ENCODE data around the gene ZRANB3.
"Not testable (repeated sequence)": the region's sequence is repeated elsewhere in the genome, so short reads cannot be mapped to it uniquely, and the experiment has no call there.

DNA sequence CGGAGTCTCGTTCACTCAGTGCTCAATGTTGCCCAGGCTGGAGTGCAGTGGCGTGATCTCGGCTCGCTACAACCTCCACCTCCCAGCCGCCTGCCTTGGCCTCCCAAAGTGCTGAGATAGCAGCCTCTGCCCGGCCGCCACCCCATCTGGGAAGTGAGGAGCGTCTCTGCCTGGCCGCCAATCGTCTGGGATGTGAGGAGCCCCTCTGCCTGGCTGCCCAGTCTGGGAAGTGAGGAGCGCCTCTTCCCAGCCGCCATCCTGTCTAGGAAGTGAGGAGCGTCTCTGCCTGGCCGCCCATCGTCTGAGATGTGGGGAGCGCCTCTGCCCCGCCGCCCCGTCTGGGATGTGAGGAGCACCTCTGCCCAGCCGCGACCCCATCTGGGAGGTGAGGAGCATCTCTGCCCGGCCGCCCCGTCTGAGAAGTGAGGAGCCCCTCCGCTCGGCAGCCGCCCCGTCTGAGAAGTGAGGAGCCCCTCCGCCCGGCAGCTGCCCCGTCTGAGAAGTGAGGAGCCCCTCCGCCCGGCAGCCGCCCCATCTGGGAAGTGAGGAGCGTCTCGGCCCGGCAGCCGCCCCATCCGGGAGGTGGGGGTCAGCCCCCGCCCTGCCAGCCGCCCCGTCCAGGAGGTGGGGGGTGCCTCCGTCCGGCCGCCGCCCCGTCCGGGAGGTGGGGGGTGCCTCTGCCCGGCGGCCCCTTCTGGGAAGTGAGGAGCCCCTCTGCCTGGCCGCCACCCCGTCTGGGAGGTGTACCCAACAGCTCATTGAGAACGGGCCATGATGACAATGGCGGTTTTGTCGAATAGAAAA is 425.3 kb downstream of the ZRANB3 start:
- TF ChIP-seq, protein P1, sequence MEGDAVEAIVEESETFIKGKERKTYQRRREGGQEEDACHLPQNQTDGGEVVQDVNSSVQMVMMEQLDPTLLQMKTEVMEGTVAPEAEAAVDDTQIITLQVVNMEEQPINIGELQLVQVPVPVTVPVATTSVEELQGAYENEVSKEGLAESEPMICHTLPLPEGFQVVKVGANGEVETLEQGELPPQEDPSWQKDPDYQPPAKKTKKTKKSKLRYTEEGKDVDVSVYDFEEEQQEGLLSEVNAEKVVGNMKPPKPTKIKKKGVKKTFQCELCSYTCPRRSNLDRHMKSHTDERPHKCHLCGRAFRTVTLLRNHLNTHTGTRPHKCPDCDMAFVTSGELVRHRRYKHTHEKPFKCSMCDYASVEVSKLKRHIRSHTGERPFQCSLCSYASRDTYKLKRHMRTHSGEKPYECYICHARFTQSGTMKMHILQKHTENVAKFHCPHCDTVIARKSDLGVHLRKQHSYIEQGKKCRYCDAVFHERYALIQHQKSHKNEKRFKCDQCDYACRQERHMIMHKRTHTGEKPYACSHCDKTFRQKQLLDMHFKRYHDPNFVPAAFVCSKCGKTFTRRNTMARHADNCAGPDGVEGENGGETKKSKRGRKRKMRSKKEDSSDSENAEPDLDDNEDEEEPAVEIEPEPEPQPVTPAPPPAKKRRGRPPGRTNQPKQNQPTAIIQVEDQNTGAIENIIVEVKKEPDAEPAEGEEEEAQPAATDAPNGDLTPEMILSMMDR (IDR thresholded peaks at IDR 0.05; ENCODE audit: extremely low read depth in 1 of 2, insufficient read depth in 1 of 2, low read depth in 1 of 2, low read length in 2 of 2), result not testable (repeated sequence)
- TF ChIP-seq, protein P2, sequence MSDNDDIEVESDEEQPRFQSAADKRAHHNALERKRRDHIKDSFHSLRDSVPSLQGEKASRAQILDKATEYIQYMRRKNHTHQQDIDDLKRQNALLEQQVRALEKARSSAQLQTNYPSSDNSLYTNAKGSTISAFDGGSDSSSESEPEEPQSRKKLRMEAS (IDR thresholded peaks at IDR 0.05; ENCODE audit: insufficient read depth, insufficient read length), result not testable (repeated sequence)
- not testable (repeated sequence) for TF ChIP-seq POLR2A (IDR thresholded peaks at IDR 0.05; ENCODE audit: low read depth, low read length); POLR2AphosphoS5 (IDR thresholded peaks at IDR 0.05; ENCODE audit: insufficient read depth, low read depth, low read length); EZH2 (IDR thresholded peaks at IDR 0.05; ENCODE audit: borderline replicate concordance, low read depth, low read length, severe bottlenecking); JUN (IDR thresholded peaks at IDR 0.05; ENCODE audit: borderline replicate concordance, insufficient read depth, insufficient read length, low read depth); GATA2 (IDR thresholded peaks at IDR 0.05; ENCODE audit: insufficient read depth, insufficient read length, low read depth, low read length)

Data from endothelial cell of umbilical vein (primary cell).